GM19240 (cell line): ENCODE data around the gene SCN7A.
"Not testable (repeated sequence)": the region's sequence is repeated elsewhere in the genome, so short reads cannot be mapped to it uniquely, and the experiment has no call there.

Experiments
- DNase-seq: peaks from one replicate; pipeline ENCODE4 v3.0.0; 2011; ENCODE audit warnings: low spot score; ENCODE audit not compliant: insufficient read length

SCN7A gene

DNA sequence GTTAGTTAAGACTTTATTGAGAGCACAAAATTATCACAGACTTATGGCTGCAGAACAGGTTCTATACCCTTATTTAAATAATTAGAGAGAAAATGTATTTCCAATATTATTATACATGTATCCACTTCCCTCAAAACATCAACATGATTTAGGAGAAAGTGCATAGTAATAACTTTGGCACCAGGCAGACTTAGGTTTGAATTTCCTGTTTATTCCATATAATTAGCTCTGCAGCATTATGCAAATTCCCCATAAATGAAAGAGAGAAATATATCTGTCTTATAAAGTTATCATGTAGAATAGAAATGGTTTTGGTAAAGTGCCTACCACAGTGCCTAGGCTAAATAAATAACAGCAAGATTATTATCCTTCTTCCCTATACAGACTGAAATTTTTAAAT, 133.6 kb downstream of the SCN7A start:
- DNase-seq = no peak

DNA sequence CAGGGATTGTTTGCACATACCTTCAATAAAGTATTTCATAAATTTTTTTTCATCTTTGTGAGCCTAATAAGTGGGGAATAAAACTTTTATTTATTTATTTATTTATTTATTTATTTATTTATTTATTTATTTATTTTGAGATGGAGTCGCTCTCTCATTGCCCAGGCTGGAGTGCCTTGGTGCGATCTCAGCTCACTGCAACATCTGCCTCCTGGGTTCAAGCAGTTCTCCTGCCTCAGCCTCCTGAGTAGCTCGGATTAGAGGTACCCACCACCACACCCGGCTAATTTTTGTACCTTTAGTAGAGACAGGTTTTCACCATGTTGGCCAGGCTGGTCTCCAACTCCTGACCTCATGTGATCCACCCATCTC, 136.1 kb downstream of the SCN7A start:
- not testable (repeated sequence) for DNase-seq

DNA sequence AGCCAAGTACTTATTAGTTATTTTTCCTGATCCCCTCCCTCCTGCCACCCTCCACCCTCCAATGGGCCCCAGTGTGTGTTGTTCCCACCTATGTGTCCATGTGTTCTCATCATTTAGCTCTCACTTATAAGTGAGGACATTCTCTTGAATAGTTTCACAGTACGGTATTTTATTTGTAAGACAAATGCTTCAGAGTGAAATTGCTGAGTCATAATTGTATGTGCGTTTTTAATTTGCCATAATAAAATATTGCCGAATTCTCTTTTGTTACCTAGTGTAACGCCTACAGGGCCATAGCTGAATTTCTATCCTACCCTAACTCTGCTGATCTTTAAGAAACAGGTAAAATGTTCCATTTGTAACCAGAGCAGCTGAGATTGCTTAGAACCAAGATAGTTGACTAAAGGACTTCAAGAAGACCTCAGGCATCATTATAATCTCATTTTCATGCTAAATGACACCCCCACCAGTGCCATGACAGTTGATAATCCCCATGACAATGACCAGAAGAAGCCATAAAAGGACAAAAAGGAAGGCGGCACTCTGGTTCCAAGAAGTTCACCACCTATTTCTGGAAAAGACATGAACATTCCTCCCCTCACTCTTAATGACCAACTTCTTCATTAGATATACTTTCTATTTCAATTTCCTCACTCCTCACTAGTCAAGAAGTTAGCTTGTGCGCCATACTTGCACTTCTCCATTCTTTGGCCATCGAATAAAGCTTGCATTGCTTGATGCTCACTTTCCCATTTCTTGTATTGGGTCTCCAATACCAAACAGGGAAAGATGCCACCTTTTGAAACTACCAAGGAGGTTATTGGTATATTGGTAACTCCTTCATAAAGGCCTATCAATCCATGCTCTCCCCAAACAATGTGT, 136.7 kb downstream of the SCN7A start:
- DNase-seq = no peak
